Measurements from ENCODE around the gene FAM20B. TPM values are rescaled to one million over a fixed set of nuclear protein-coding genes. Genes with fewer than 3 reads are reported as not detected.

FAM20B gene
- total and polyA plus RNA-seq, 2 of the 13 experiments (the other 11 are each of a cell fraction or from before 2014, with no cell fraction given) = 13.8 to 26.9 TPM

GRCh38 chr1:179087665-179088064, 62.0 kb downstream of the FAM20B start:
- in situ Hi-C loops (cut with HindIII; ENCODE audit: extremely low pct_ligation_motif_present, low pct_unique_long_range_greater_than_20kb) = loop anchor here (10.0 kb wide), 1 partner anchor 277 kb away; the partner anchor contains the start of gene AXDND1
- WGBS (ENCODE audit: low lambda C conversion rate) = 100% methylated on average over 8 of the region's 11 CpGs

More at GRCh38 chr1:179087665-179088064, 62.0 kb downstream of the FAM20B start:
- Histone ChIP-seq H3K27ac (ENCODE audit: extremely low read length, insufficient read depth, low read length) (no peak overlapping the region), H3K4me1 (ENCODE audit: insufficient read depth, low read length) (peaks cover 58% of the 10 kb centered on the region), H3K4me2 (ENCODE audit: low read depth, low read length) (no peak overlapping the region), H2AFZ (ENCODE audit: low read length) (no peak overlapping the region), H3K9ac (ENCODE audit: insufficient read depth, low read depth, low read length) (no peak overlapping the region), H3K27me3 (ENCODE audit: control insufficient read depth in 1 of 2, insufficient read depth in 2 of 2, low read length in 2 of 2) (no peaks in the 10 kb centered on the region), H3K9me3 (ENCODE audit: low read length) (no peaks in the 10 kb centered on the region), H3K36me3 (replicated peaks in 1 of 2; ENCODE audit: control insufficient read depth in 1 of 2, insufficient read depth in 2 of 2, low read length in 2 of 2) (peaks cover 2 to 8% of the 10 kb centered on the region in 2 experiments; a peak in 2 of 5 replicates), H3K4me3 (replicated peaks in 1 of 3; ENCODE audit: insufficient read depth in 1 of 3, low read depth in 2 of 3, low read length in 3 of 3) (no peak overlapping the region), H4K20me1 (ENCODE audit: insufficient read depth, low read length) (no peaks in the 10 kb centered on the region), H3K79me2 (ENCODE audit: insufficient read depth, low read length) (peaks cover 14% of the 10 kb centered on the region)
- POLR2A ChIA-PET = no interaction called here
- no peak for TF ChIP-seq MNT (IDR thresholded peaks at IDR 0.05)
- TF ChIP-seq ZNF598 (CRISPR knock-in tag; IDR thresholded peaks at IDR 0.05; ENCODE audit: borderline replicate concordance) = no peak
- no peak for TF ChIP-seq CBX5 (CRISPR knock-in tag; IDR thresholded peaks at IDR 0.05; ENCODE audit: borderline replicate concordance)
- TF ChIP-seq E2F1 (CRISPR knock-in tag; IDR thresholded peaks at IDR 0.05) = no peak
- TF ChIP-seq PRMT3 (CRISPR knock-in tag; IDR thresholded peaks at IDR 0.05; ENCODE audit: borderline replicate concordance, low read depth) = no peak
- no peak for TF ChIP-seq DNMT3B (CRISPR knock-in tag; conservative IDR thresholded peaks at IDR 0.05)
- no peak for TF ChIP-seq ZNF800 (CRISPR knock-in tag; IDR thresholded peaks at IDR 0.05)
- TF ChIP-seq CERS6 (CRISPR knock-in tag; IDR thresholded peaks at IDR 0.05) = no peak
- TF ChIP-seq CCAR2 (optimal IDR thresholded peaks at IDR 0.05; ENCODE audit: low read depth, low read length) = no peak
- CTCF ChIA-PET (ENCODE audit: low intra/inter-chr PET ratio, low total read pairs) = no interaction called here
- DNase-seq (ENCODE audit: low spot score) (no peak), FAIRE-seq (no peak), ATAC-seq (no peak)
- BruUV-seq (replicated peaks) = no TSS peak
- intact Hi-C loops (cut with micrococcal nuclease; ENCODE audit: unreplicated experiment) = no loop called here
